NB4 (cell line): Measurements from ENCODE around the gene TXNDC8.
"Not testable (repeated sequence)": the region's sequence is repeated elsewhere in the genome, so short reads cannot be mapped to it uniquely, and the experiment has no call there.

Source experiments
- CTCF ChIP-seq: IDR thresholded peaks from one replicate; pipeline ENCODE4 v1.5.1; 2012; ENCODE audit warnings: low read depth, low read length
- MYC ChIP-seq: IDR thresholded peaks from 2 replicates; pipeline ENCODE4 v1.6.1; 2011; ENCODE audit warnings: low read depth, low read length
- POLR2A ChIP-seq: IDR thresholded peaks from 2 replicates; pipeline ENCODE4 v1.6.1; 2011; ENCODE audit warnings: mild to moderate bottlenecking; ENCODE audit not compliant: insufficient read length; ENCODE audit errors: extremely low read depth

GRCh38 chr9:110311978-110312377, 25.7 kb downstream of the TXNDC8 start:
- TF ChIP-seq CTCF, POLR2A, MYC: not testable (repeated sequence)
